Subcutaneous adipose tissue (tissue), 4 donors: ENCODE measurements around the gene XIST. TPM values are rescaled to one million over a fixed set of nuclear protein-coding genes. Genes with fewer than 3 reads are reported as not detected.

Experiments used
- total RNA-seq, 4 donors: library from RNA; depleted of rRNA; stranded (reverse); fragments of >200 nt; gene quantifications; one replicate each; pipeline ENCODE4 v1.1.0, GENCODE V29; 2016
- TF ChIP-seq, protein P1 (sequence below): fragments of 450-650 bp; IDR thresholded peaks from one replicate; pipeline ENCODE4 v1.5.1; 2016; ENCODE audit warnings: low read depth, mild to moderate bottlenecking, control low read depth, antibody characterized with exemption, moderate library complexity

Gene XIST
- total RNA-seq, 4 donors from 2014 or later, result 0.38 to 342 (median 113) TPM

DNA sequence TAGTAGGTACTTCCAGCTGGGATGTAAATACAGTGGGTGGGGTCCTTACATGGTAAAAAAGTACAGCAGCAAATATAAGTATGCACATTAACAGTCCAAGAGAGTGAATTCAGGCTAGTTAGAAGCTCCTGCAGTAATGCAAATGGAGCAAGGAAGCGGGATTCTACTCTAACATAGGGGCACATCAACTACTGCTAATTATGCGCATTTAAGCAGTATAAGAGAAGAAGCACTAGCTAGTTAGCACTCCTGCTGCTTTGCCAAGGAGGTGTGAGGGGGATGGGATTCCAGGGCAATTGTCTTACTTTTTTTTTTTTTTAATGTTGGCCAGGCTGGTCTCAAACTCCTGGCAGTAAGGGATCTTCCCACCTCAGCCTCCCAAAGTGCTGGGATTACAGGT is 5.4 kb downstream of the XIST start:
- TF ChIP-seq, protein P1, sequence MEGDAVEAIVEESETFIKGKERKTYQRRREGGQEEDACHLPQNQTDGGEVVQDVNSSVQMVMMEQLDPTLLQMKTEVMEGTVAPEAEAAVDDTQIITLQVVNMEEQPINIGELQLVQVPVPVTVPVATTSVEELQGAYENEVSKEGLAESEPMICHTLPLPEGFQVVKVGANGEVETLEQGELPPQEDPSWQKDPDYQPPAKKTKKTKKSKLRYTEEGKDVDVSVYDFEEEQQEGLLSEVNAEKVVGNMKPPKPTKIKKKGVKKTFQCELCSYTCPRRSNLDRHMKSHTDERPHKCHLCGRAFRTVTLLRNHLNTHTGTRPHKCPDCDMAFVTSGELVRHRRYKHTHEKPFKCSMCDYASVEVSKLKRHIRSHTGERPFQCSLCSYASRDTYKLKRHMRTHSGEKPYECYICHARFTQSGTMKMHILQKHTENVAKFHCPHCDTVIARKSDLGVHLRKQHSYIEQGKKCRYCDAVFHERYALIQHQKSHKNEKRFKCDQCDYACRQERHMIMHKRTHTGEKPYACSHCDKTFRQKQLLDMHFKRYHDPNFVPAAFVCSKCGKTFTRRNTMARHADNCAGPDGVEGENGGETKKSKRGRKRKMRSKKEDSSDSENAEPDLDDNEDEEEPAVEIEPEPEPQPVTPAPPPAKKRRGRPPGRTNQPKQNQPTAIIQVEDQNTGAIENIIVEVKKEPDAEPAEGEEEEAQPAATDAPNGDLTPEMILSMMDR, result no peak

- TF ChIP-seq, protein P1, result no peak
These were observed 9.8 kb downstream of the XIST start for GRCh38 chrX:73842541-73843234.

DNA sequence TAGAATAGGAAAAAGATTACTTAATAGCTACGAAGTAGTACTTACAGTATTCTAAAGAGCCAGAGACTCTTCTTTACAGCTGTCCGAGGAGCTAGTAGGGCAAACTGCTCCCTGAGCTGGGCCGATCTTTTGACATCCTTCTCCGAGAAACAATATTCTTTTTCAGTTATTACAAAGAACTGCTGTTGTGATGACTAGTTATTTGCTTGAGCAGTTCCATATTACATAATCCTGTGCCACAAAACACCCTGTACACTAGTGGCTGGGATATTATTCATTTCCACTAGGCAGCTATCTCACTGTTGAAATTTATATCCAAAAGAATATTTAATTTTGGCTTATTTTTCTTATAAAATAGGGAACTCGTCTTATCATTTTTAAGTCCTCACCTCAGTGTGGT is 11.2 kb downstream of the XIST start:
- TF ChIP-seq, protein P1, result no peak

- TF ChIP-seq, protein P1, result no peak
These were observed 12.2 kb downstream of the XIST start for GRCh38 chrX:73840120-73840924.

DNA sequence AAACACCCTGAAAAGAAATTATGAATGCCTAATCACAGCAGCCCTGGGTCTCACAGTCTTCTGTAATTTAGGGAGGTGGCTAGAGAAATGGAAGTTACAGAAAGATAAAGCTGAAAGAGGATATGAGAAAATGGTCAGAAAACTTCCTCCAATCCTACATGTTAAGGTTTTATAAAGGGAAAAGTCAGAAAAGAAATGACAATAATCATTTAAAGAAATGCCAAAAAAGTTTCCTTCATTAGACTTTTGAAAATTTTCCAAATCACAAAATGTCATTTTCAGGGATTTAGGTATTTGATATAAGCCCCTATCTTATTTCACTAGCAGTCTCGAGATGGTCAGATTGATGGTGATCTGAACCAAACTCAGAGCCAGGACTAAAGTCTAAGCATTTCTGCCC is 13.4 kb downstream of the XIST start:
- TF ChIP-seq, protein P1, result no peak

- TF ChIP-seq, protein P1, result no peak
These were observed 14.4 kb downstream of the XIST start for GRCh38 chrX:73838123-73838522.

- TF ChIP-seq, protein P1, result no peak
These were observed 15.5 kb downstream of the XIST start for GRCh38 chrX:73836956-73837477.
